GM21528 (cell line): ENCODE data around the gene ARHGEF12.
"Not testable (repeated sequence)": the region's sequence is repeated elsewhere in the genome, so short reads cannot be mapped to it uniquely, and the experiment has no call there.

Experiments
- ATAC-seq: cut with Tn5 transposase; IDR thresholded peaks from one replicate; pipeline ENCODE4 v1.9.1; 2021; ENCODE audit warnings: mild to moderate bottlenecking, moderate library complexity; ENCODE audit not compliant: unreplicated experiment, low FRiP score

ARHGEF12 gene

GRCh38 chr11:120473503-120473902 is 137.3 kb downstream of the ARHGEF12 start:
- ATAC-seq, result no peak

- no peak for ATAC-seq
Observed at GRCh38 chr11:120482149-120482548, 145.9 kb downstream of the ARHGEF12 start.

- no peak for ATAC-seq
Observed at GRCh38 chr11:120484722-120485121, 148.5 kb downstream of the ARHGEF12 start.

- ATAC-seq, result no peak
Observed at GRCh38 chr11:120486138-120486537, 149.9 kb downstream of the ARHGEF12 start.

GRCh38 chr11:120489799-120490198 is 153.6 kb downstream of the ARHGEF12 start:
- no peak for ATAC-seq

- no peak for ATAC-seq
Observed at GRCh38 chr11:120492486-120492885, 156.3 kb downstream of the ARHGEF12 start.

- ATAC-seq, result no peak
Observed at GRCh38 chr11:120494595-120494994, 158.4 kb downstream of the ARHGEF12 start.

GRCh38 chr11:120499088-120499487 is 162.9 kb downstream of the ARHGEF12 start:
- ATAC-seq, result no peak

GRCh38 chr11:120499859-120500258 is 163.6 kb downstream of the ARHGEF12 start:
- ATAC-seq, result no peak

- no peak for ATAC-seq
Observed at GRCh38 chr11:120500414-120501071, 164.3 kb downstream of the ARHGEF12 start.

- no peak for ATAC-seq
Observed at GRCh38 chr11:120501440-120501839, 165.2 kb downstream of the ARHGEF12 start.

GRCh38 chr11:120501976-120502755 is 166.0 kb downstream of the ARHGEF12 start:
- no peak for ATAC-seq

GRCh38 chr11:120503529-120503928 is 167.3 kb downstream of the ARHGEF12 start:
- ATAC-seq, result not testable (repeated sequence)

GRCh38 chr11:120505801-120506425 is 169.7 kb downstream of the ARHGEF12 start:
- ATAC-seq, result no peak

GRCh38 chr11:120509346-120510053 is 173.3 kb downstream of the ARHGEF12 start:
- ATAC-seq, result no peak

- no peak for ATAC-seq
Observed at GRCh38 chr11:120510406-120511115, 174.3 kb downstream of the ARHGEF12 start.

- peak; percentile 92 for ATAC-seq
Observed at GRCh38 chr11:120511116-120511819, 175.1 kb downstream of the ARHGEF12 start, which contains the start of gene GRIK4. TSS of gene GRIK4 (plus strand) at chr11:120511748. CDS start at chr11:120660319, 148,571 bp downstream.

GRCh38 chr11:120511820-120512738 is 175.9 kb downstream of the ARHGEF12 start:
- ATAC-seq, result no peak
